ENCODE data around the gene PABPN1L. TPM values are rescaled to one million over a fixed set of nuclear protein-coding genes. Genes with fewer than 3 reads are reported as not detected.

PABPN1L gene
- total and polyA plus RNA-seq, 2 donors from 2014 or later: not detected

- Histone ChIP-seq H3K27ac (ENCODE audit: low read depth in 2 of 2, low read length in 2 of 2) (no peak overlapping the region), H3K4me3 (ENCODE audit: low read length in 3 of 3) (no peak overlapping the region), H3K9ac (ENCODE audit: low read length in 3 of 3) (no peak overlapping the region), H3K4me1 (ENCODE audit: control insufficient read depth in 2 of 3, insufficient read depth in 2 of 3, low read depth in 1 of 3, low read length in 3 of 3) (no peaks in the 10 kb centered on the region), H3K36me3 (ENCODE audit: control insufficient read depth in 2 of 3, insufficient read depth in 3 of 3, low read length in 3 of 3) (peaks cover 0 to 5% (median 0%) of the 10 kb centered on the region in 3 donors), H3K9me3 (ENCODE audit: control insufficient read depth in 2 of 3, insufficient read depth in 1 of 3, low read length in 3 of 3) (no peaks in the 10 kb centered on the region), H3K27me3 (ENCODE audit: control insufficient read depth, insufficient read depth, low read length) (no peaks in the 10 kb centered on the region)
- no peak for TF ChIP-seq CTCF (IDR thresholded peaks at IDR 0.05; ENCODE audit: borderline replicate concordance, extremely low read depth, insufficient read depth)
- no peak for DNase-seq
- intact Hi-C loops (cut with DNase I): no loop called here
- FAIRE-seq: no peak
Observed at GRCh38 chr16:88833086-88833485, 33.4 kb downstream of the PABPN1L start.

- no peak overlapping the region for H3K4me3 ChIP-seq (ENCODE audit: low read length in 3 of 3)
- H3K27me3 ChIP-seq (ENCODE audit: control insufficient read depth, insufficient read depth, low read length): no peaks in the 10 kb centered on the region
- H3K36me3 ChIP-seq (ENCODE audit: control insufficient read depth in 2 of 3, insufficient read depth in 3 of 3, low read length in 3 of 3): peaks cover 0 to 5% (median 0%) of the 10 kb centered on the region in 3 donors
- H3K9me3 ChIP-seq (ENCODE audit: control insufficient read depth in 2 of 3, insufficient read depth in 1 of 3, low read length in 3 of 3): no peaks in the 10 kb centered on the region
- H3K9ac ChIP-seq (ENCODE audit: low read length in 3 of 3): no peak overlapping the region
- H3K27ac ChIP-seq (ENCODE audit: low read depth in 2 of 2, low read length in 2 of 2): no peak overlapping the region
- no peaks in the 10 kb centered on the region for H3K4me1 ChIP-seq (ENCODE audit: control insufficient read depth in 2 of 3, insufficient read depth in 2 of 3, low read depth in 1 of 3, low read length in 3 of 3)
- intact Hi-C loops (cut with DNase I): no loop called here
- no peak for DNase-seq
- FAIRE-seq: no peak
- no peak for TF ChIP-seq CTCF (IDR thresholded peaks at IDR 0.05; ENCODE audit: borderline replicate concordance, extremely low read depth, insufficient read depth)
Observed at GRCh38 chr16:88831838-88832237, 34.6 kb downstream of the PABPN1L start.

- intact Hi-C loops (cut with DNase I): no loop called here
- H3K9me3 ChIP-seq (ENCODE audit: control insufficient read depth in 2 of 3, insufficient read depth in 1 of 3, low read length in 3 of 3): no peaks in the 10 kb centered on the region
Observed at GRCh38 chr16:88830783-88831182, 35.7 kb downstream of the PABPN1L start.

More at GRCh38 chr16:88830783-88831182, 35.7 kb downstream of the PABPN1L start:
- H3K9ac ChIP-seq (ENCODE audit: low read length in 3 of 3): no peak overlapping the region
- no peaks in the 10 kb centered on the region for H3K27me3 ChIP-seq (ENCODE audit: control insufficient read depth, insufficient read depth, low read length)
- H3K27ac ChIP-seq (ENCODE audit: low read depth in 2 of 2, low read length in 2 of 2): no peak overlapping the region
- TF ChIP-seq CTCF (IDR thresholded peaks at IDR 0.05; ENCODE audit: borderline replicate concordance, extremely low read depth, insufficient read depth): no peak
- no peaks in the 10 kb centered on the region for H3K4me1 ChIP-seq (ENCODE audit: control insufficient read depth in 2 of 3, insufficient read depth in 2 of 3, low read depth in 1 of 3, low read length in 3 of 3)
- no peak overlapping the region for H3K4me3 ChIP-seq (ENCODE audit: low read length in 3 of 3)
- peaks cover 0 to 5% (median 0%) of the 10 kb centered on the region in 3 donors for H3K36me3 ChIP-seq (ENCODE audit: control insufficient read depth in 2 of 3, insufficient read depth in 3 of 3, low read length in 3 of 3)
- DNase-seq (no peak), FAIRE-seq (no peak)
